DOHH2 (cell line): ENCODE data around the gene GLDN.

Experiments used
- H3F3A ChIP-seq: fragments of 200-600 bp; sonication (generic), shearing (Covaris generic); 2 replicates; pipeline ENCODE4 v1.6.0; 2016; ENCODE audit warnings: antibody characterized with exemption, mild to moderate bottlenecking; ENCODE audit not compliant: control insufficient read depth, insufficient read depth
- H3K27ac ChIP-seq: fragments of 200-600 bp; sonication (generic); 2 replicates; pipeline ENCODE4 v1.5.1; 2014; ENCODE audit warnings: low read depth, mild to moderate bottlenecking, low read length, moderate library complexity
- H3K27me3 ChIP-seq: fragments of 200-600 bp; sonication (generic); 2 replicates; pipeline ENCODE4 v1.6.1; 2014; ENCODE audit warnings: mild to moderate bottlenecking, low read length, mixed read lengths; ENCODE audit not compliant: control insufficient read depth
- H3K36me3 ChIP-seq: fragments of 200-600 bp; sonication (generic); 2 replicates; pipeline ENCODE4 v1.6.1; 2014; ENCODE audit warnings: mild to moderate bottlenecking, low read length, moderate library complexity, mixed read lengths; ENCODE audit not compliant: control insufficient read depth
- H3K4me1 ChIP-seq: fragments of 200-600 bp; sonication (generic); 2 replicates; pipeline ENCODE4 v1.6.1; 2014; ENCODE audit warnings: mild to moderate bottlenecking, low read length, mixed read lengths; ENCODE audit not compliant: control insufficient read depth
- H3K4me2 ChIP-seq: fragments of 200-600 bp; sonication (generic); 2 replicates; pipeline ENCODE4 v1.6.0; 2014; ENCODE audit warnings: mild to moderate bottlenecking, low read length, moderate library complexity
- H3K4me3 ChIP-seq: fragments of 200-600 bp; sonication (generic); 2 replicates; pipeline ENCODE4 v1.5.1; 2014; ENCODE audit warnings: mild to moderate bottlenecking, low read length, mixed read lengths
- H3K79me2 ChIP-seq: fragments of 200-600 bp; sonication (generic); 2 replicates; pipeline ENCODE4 v1.6.1; 2014; ENCODE audit warnings: mild to moderate bottlenecking, low read length, mixed read lengths; ENCODE audit not compliant: control insufficient read depth
- H3K9me2 ChIP-seq: fragments of 200-600 bp; sonication (generic); replicated peaks from 2 replicates; pipeline ENCODE4 v1.6.1; 2014; ENCODE audit warnings: mild to moderate bottlenecking, low read length, mixed read lengths; ENCODE audit not compliant: control insufficient read depth
- H3K9me3 ChIP-seq: fragments of 200-600 bp; sonication (generic); 2 replicates; pipeline ENCODE4 v1.6.1; 2014; ENCODE audit warnings: antibody characterized with exemption, low read length, mixed read lengths; ENCODE audit not compliant: control insufficient read depth, insufficient read depth
- H4K20me1 ChIP-seq: fragments of 200-600 bp; sonication (generic); 2 replicates; pipeline ENCODE4 v1.6.0; 2014; ENCODE audit warnings: low read depth, mild to moderate bottlenecking, antibody characterized with exemption, low read length, moderate library complexity; ENCODE audit not compliant: control insufficient read depth, insufficient read depth
- EZH2phosphoT487 ChIP-seq: fragments of 200-600 bp; sonication (generic); IDR thresholded peaks from 2 replicates; pipeline ENCODE4 v1.6.1; 2017; ENCODE audit warnings: borderline replicate concordance, mild to moderate bottlenecking, antibody characterized with exemption, low read length, moderate library complexity, mixed read lengths
- TF ChIP-seq, protein P1 (sequence below): fragments of 200-600 bp; sonication (generic); IDR thresholded peaks from one replicate; pipeline ENCODE4 v1.5.1; 2014; ENCODE audit warnings: antibody characterized with exemption, mild to moderate bottlenecking, low read depth, low read length; ENCODE audit not compliant: poor library complexity, severe bottlenecking

GLDN gene

DNA sequence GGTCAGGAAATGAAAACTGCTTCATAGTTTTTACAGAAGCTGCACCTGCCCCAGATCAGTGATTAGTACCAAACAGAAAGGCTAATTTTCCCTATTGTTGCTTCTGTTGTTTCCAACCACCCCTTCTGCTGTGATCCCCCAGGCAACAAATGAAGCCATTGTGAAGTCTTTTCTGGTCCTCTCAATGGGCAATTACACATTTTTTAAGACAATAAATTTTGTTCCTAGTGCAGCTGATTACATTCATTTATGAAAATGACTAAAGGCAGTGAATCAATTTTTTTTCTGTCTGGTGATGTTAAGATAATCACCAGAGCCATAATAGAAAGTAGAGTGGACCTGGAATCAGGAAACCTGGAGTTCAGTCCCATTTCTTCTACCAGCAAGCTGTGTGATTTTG, 32.7 kb downstream of the GLDN start:
- no peaks in the 10 kb centered on the region for H3K9me3 ChIP-seq
- H3K36me3 ChIP-seq, result no peaks in the 10 kb centered on the region

DNA sequence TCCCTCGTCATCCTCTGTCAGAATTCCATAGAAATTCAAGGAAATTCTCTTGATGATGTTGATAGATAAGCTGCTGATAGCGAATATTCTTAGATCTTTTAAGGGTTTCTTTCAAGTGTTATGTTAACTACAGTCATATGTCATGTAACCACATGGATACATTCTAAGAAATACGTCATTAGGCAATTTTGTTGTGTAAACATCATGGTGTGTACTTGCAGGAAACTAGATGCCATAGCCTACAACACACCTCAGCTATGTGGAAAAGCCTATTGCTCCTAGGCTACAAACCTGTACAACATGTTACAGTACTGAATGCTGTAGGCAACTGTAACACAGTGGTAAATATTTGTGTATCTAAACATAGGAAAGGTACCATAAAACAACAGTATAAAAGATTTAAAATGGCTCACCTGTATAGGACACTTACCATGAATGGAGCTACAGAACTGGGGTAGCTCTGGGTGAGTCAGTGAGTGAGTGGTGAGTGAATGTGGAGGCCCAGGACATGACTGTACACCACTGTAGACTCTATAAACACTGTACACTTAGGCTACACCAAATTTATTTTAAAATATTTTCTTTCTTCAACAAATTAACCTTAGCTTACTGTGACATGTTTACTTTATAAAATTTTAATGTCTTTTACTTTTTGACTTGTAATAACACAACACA, 34.6 kb downstream of the GLDN start:
- H3K9me2 ChIP-seq, result no peaks in the 10 kb centered on the region
- H3K27ac ChIP-seq, result no peak overlapping the region
- no peak overlapping the region for H3K4me2 ChIP-seq
- TF ChIP-seq, protein P1, sequence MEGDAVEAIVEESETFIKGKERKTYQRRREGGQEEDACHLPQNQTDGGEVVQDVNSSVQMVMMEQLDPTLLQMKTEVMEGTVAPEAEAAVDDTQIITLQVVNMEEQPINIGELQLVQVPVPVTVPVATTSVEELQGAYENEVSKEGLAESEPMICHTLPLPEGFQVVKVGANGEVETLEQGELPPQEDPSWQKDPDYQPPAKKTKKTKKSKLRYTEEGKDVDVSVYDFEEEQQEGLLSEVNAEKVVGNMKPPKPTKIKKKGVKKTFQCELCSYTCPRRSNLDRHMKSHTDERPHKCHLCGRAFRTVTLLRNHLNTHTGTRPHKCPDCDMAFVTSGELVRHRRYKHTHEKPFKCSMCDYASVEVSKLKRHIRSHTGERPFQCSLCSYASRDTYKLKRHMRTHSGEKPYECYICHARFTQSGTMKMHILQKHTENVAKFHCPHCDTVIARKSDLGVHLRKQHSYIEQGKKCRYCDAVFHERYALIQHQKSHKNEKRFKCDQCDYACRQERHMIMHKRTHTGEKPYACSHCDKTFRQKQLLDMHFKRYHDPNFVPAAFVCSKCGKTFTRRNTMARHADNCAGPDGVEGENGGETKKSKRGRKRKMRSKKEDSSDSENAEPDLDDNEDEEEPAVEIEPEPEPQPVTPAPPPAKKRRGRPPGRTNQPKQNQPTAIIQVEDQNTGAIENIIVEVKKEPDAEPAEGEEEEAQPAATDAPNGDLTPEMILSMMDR, result no peak
- no peak for TF ChIP-seq EZH2phosphoT487
- no peaks in the 10 kb centered on the region for H3K36me3 ChIP-seq
- H3K79me2 ChIP-seq, result no peaks in the 10 kb centered on the region
- H3K9me3 ChIP-seq, result no peaks in the 10 kb centered on the region
- no peaks in the 10 kb centered on the region for H3K4me1 ChIP-seq
- no peaks in the 10 kb centered on the region for H3K27me3 ChIP-seq
- no peak overlapping the region for H3K4me3 ChIP-seq
- no peaks in the 10 kb centered on the region for H3F3A ChIP-seq
- H4K20me1 ChIP-seq, result no peaks in the 10 kb centered on the region

More for the DNA sequence above, 32.7 kb downstream of the GLDN start:
- Histone ChIP-seq H3K27me3 (no peaks in the 10 kb centered on the region), H3K79me2 (no peaks in the 10 kb centered on the region), H3K4me1 (no peaks in the 10 kb centered on the region), H3F3A (no peaks in the 10 kb centered on the region), H4K20me1 (no peaks in the 10 kb centered on the region), H3K4me2 (no peak overlapping the region), H3K4me3 (no peak overlapping the region), H3K9me2 (no peaks in the 10 kb centered on the region), H3K27ac (no peak overlapping the region)
- TF ChIP-seq EZH2phosphoT487, result no peak
- TF ChIP-seq, protein P1, result no peak

DNA sequence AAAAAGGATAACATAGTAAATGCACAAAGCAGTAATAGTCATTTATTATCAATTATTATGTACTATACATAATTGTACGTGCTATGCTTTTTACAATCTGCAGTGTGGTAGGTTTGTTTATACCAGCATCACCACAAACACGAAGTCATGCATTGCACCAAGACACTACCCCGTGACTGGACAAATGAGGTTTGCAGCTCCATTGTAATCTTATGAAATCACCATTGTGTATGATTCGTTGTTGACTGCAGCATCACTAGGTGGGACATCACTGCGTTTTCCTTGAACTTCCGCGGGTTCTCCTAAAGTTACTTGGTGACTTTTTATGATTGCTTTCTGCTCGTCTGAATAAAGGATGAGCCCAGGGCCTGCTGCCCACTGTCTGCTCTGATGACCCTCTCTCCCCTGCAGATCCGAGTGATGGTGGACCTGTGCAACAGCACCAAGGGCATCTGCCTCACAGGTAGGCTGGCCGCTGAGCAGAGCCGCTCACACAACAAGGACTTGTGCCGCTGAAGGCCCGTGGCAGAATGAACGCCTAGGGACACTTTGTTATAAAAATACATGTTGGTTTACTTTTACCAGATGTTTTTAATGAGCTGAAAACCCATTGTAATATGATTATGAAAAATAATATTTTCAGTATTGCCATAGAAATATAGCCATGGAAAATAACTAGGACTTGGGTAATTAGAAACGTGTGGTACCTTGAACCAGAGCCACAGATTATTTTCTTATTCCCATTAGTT, 35.8 kb downstream of the GLDN start:
- no peaks in the 10 kb centered on the region for H3K36me3 ChIP-seq
- H3K9me3 ChIP-seq, result no peaks in the 10 kb centered on the region
- H3K27ac ChIP-seq, result no peak overlapping the region
- TF ChIP-seq, protein P1, result no peak
- TF ChIP-seq EZH2phosphoT487, result no peak
- H3F3A ChIP-seq, result no peaks in the 10 kb centered on the region
- no peak overlapping the region for H3K4me2 ChIP-seq
- H3K4me1 ChIP-seq, result no peaks in the 10 kb centered on the region
- H3K79me2 ChIP-seq, result no peaks in the 10 kb centered on the region
- H3K27me3 ChIP-seq, result 0 out of 2 replicates have a peak, but pooled peaks cover 2% of the 10 kb centered on the region
- H3K9me2 ChIP-seq, result no peaks in the 10 kb centered on the region
- H3K4me3 ChIP-seq, result no peak overlapping the region
- H4K20me1 ChIP-seq, result no peaks in the 10 kb centered on the region
